ENCODE results near the gene SIL1. TPM values are rescaled to one million over a fixed set of nuclear protein-coding genes. Genes with fewer than 3 reads are reported as not detected.
A peak's percentile ranks its signal among the peaks of the same experiment; 100 is the strongest.

Gene SIL1
- total and polyA plus RNA-seq, 9 of the 15 experiments (the other 6 are each of a cell fraction or from before 2014, with no cell fraction given), result 1.3 to 30.5 (median 18.1) TPM

- peak; percentile 28; the same call in 1 of the 2 replicates for TF ChIP-seq REST (IDR thresholded peaks at IDR 0.05; ENCODE audit: borderline replicate concordance)
- no peak for TF ChIP-seq REST (CRISPR knock-in tag; IDR thresholded peaks at IDR 0.05; ENCODE audit: low read depth)
- no peak for TF ChIP-seq MCM5 (IDR thresholded peaks at IDR 0.05; ENCODE audit: low read depth)
- peak; percentile 80 for TF ChIP-seq EGR1 (conservative IDR thresholded peaks at IDR 0.05)
- no peak for TF ChIP-seq ZBTB5 (IDR thresholded peaks at IDR 0.05)
- no peak for TF ChIP-seq BACH1 (tag; IDR thresholded peaks at IDR 0.05)
- TF ChIP-seq ZNF431 (CRISPR knock-in tag; IDR thresholded peaks at IDR 0.05), result no peak
- peak; percentile 63 for TF ChIP-seq GABPA (tag; conservative IDR thresholded peaks at IDR 0.05; ENCODE audit: low read depth)
- peak; percentile 56; the same call in 1 of the 2 replicates for TF ChIP-seq FOSL1 (tag; conservative IDR thresholded peaks at IDR 0.05)
- no peak for TF ChIP-seq HNRNPK (IDR thresholded peaks at IDR 0.05; ENCODE audit: low read depth, low read length, poor library complexity, severe bottlenecking)
- no peak for TF ChIP-seq MAX (CRISPR knock-in tag; IDR thresholded peaks at IDR 0.05)
- no peak for TF ChIP-seq CTCF (IDR thresholded peaks at IDR 0.05 in 2 of 3, conservative IDR thresholded peaks at IDR 0.05 in 1 of 3; ENCODE audit: insufficient read depth in 2 of 3, low read depth in 1 of 3, low read length in 3 of 3)
- no peak for TF ChIP-seq SIN3A (IDR thresholded peaks at IDR 0.05; ENCODE audit: borderline replicate concordance in 2 of 2, control insufficient read depth in 1 of 2, low read depth in 2 of 2, low read length in 2 of 2)
- no peak for TF ChIP-seq ZNF561 (CRISPR knock-in tag; conservative IDR thresholded peaks at IDR 0.05)
- 0 out of 2 replicates have a peak, but pooled peaks have one; percentile 20 for TF ChIP-seq SPI1 (IDR thresholded peaks at IDR 0.05; ENCODE audit: borderline replicate concordance, low read depth, low read length)
Observed at GRCh38 chr5:139246394-139246793, 48.2 kb upstream of the SIL1 start (continued).
